Left ventricle myocardium superior (tissue), 1 donor: Measurements from ENCODE around the gene ZNF879. TPM values are rescaled to one million over a fixed set of nuclear protein-coding genes. Genes with fewer than 3 reads are reported as not detected.
A peak's percentile ranks its signal among the peaks of the same experiment; 100 is the strongest.

Experiments used
- ATAC-seq: fragments of 200-7000 bp; cut with Tn5 transposase; one replicate; pipeline ENCODE4 v1.9.1; 2020; ENCODE audit warnings: mild to moderate bottlenecking, moderate library complexity
- DNase-seq: peaks from one replicate; pipeline ENCODE4 v3.0.0-alpha.2; 2020
- intact Hi-C: fragments of 100-400 bp; cut with micrococcal nuclease; formaldehyde crosslinking; loops from one replicate; pipeline ENCODE4 v1.11.0; 2022
- total RNA-seq: library from RNA; stranded (reverse); fragmentation: NEBNext Ultra II Directional; extraction: Animal tissue kit (Norgen Biotek cat#: 25700); gene quantifications from one replicate; pipeline ENCODE4 v1.2.1, GENCODE V29; 2021
- donor health status: DM: no; HTN: yes; CAD: no; lungs with severe emphysema.

ZNF879 gene
- total RNA-seq, 1 donor from 2014 or later = 4.6 TPM

- intact Hi-C loops = no loop called here
- ATAC-seq (no peak), DNase-seq (no peak)
Measured at GRCh38 chr5:178997191-178997590, 26.4 kb upstream of the ZNF879 start.

- intact Hi-C loops = no loop called here
- ATAC-seq = no peak
Measured at GRCh38 chr5:178998441-178998840, 25.2 kb upstream of the ZNF879 start.

GRCh38 chr5:179006564-179006963, 17.0 kb upstream of the ZNF879 start:
- ATAC-seq = no peak

More at GRCh38 chr5:178998441-178998840, 25.2 kb upstream of the ZNF879 start:
- no peak for DNase-seq

GRCh38 chr5:179008667-179009066, 14.9 kb upstream of the ZNF879 start:
- DNase-seq = no peak
- ATAC-seq = no peak
- intact Hi-C loops = no loop called here

More at GRCh38 chr5:179006564-179006963, 17.0 kb upstream of the ZNF879 start:
- no peak for DNase-seq
- intact Hi-C loops = no loop called here

- DNase-seq (no peak), ATAC-seq (no peak)
- intact Hi-C loops = no loop called here
Measured at GRCh38 chr5:179033004-179033580, 9.5 kb downstream of the ZNF879 start.

GRCh38 chr5:179044765-179045164, 21.2 kb downstream of the ZNF879 start:
- DNase-seq (no peak), ATAC-seq (no peak)
- intact Hi-C loops = no loop called here

GRCh38 chr5:179051784-179052183, 28.2 kb downstream of the ZNF879 start:
- intact Hi-C loops = no loop called here
- ATAC-seq (no peak), DNase-seq (no peak)

GRCh38 chr5:179054036-179054785, 30.6 kb downstream of the ZNF879 start:
- ATAC-seq (no peak), DNase-seq (no peak)
- intact Hi-C loops = no loop called here

- no peak for ATAC-seq
- intact Hi-C loops = no loop called here
Measured at GRCh38 chr5:179054876-179055275, 31.3 kb downstream of the ZNF879 start.

GRCh38 chr5:179055436-179055835, 31.8 kb downstream of the ZNF879 start:
- ATAC-seq (no peak), DNase-seq (no peak)
- intact Hi-C loops = no loop called here

More at GRCh38 chr5:179054876-179055275, 31.3 kb downstream of the ZNF879 start:
- DNase-seq = no peak

- no peak for DNase-seq
- intact Hi-C loops = no loop called here
- ATAC-seq = no peak
Measured at GRCh38 chr5:179055841-179056240, 32.2 kb downstream of the ZNF879 start.

- intact Hi-C loops = no loop called here
- ATAC-seq = peak; percentile 100
- DNase-seq = peak; percentile 96
Measured at GRCh38 chr5:179060116-179061008, 36.8 kb downstream of the ZNF879 start, which contains the start of gene ZNF354C. Gene ZNF354C, plus strand, starts transcription at chr5:179060373. Its CDS starts 1,696 bp downstream, at chr5:179062069.

GRCh38 chr5:179061025-179061424, 37.4 kb downstream of the ZNF879 start:
- intact Hi-C loops = no loop called here
- ATAC-seq (no peak), DNase-seq (no peak)

GRCh38 chr5:179065703-179066102, 42.1 kb downstream of the ZNF879 start:
- intact Hi-C loops = no loop called here
- DNase-seq (no peak), ATAC-seq (no peak)

- intact Hi-C loops = no loop called here
- no peak for DNase-seq
- no peak for ATAC-seq
Measured at GRCh38 chr5:179079165-179079987, 55.8 kb downstream of the ZNF879 start.

- intact Hi-C loops = no loop called here
- ATAC-seq = no peak
Measured at GRCh38 chr5:179080724-179081123, 57.1 kb downstream of the ZNF879 start.

More at GRCh38 chr5:179080724-179081123, 57.1 kb downstream of the ZNF879 start:
- DNase-seq = no peak
